Measurements from ENCODE around the gene DIS3L2.

The DIS3L2 gene

DNA sequence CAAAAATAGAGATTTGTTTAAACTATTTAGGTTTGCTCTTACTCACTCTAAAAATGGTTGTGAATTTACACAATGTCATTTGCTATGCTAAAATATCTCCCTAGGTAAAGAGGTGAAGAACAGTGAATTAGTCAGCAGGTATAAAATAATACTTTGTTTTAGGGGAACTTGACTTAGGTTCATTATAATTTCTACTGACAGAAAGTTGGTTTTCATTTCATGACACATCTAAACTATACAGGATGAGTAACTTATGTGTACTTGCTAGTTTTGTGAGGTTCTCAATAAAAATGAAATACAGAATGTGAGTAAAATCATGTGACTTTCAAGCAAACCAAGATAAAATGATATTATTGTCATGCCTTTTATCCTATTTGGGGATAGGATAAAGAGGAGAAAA lies 66.0 kb downstream of the DIS3L2 start:
- TF ChIP-seq SIN3A (IDR thresholded peaks at IDR 0.05; ENCODE audit: borderline replicate concordance, insufficient read depth, low read length) (no peak), FOXP2 (optimal IDR thresholded peaks at IDR 0.05; ENCODE audit: borderline replicate concordance, extremely low read depth, extremely low read length, insufficient read depth) (no peak), REST (IDR thresholded peaks at IDR 0.05; ENCODE audit: insufficient read depth in 1 of 2, low read depth in 2 of 2, low read length in 2 of 2) (no peak), POLR2AphosphoS5 (IDR thresholded peaks at IDR 0.05; ENCODE audit: low read depth, low read length) (no peak), TAF1 (IDR thresholded peaks at IDR 0.05; ENCODE audit: borderline replicate concordance, insufficient read depth, low read length) (no peak)

- TF ChIP-seq FOXP2 (optimal IDR thresholded peaks at IDR 0.05; ENCODE audit: borderline replicate concordance, extremely low read depth, extremely low read length, insufficient read depth): no peak
- no peak for TF ChIP-seq SIN3A (IDR thresholded peaks at IDR 0.05; ENCODE audit: borderline replicate concordance, insufficient read depth, low read length)
- no peak for TF ChIP-seq TAF1 (IDR thresholded peaks at IDR 0.05; ENCODE audit: borderline replicate concordance, insufficient read depth, low read length)
- no peak for TF ChIP-seq REST (IDR thresholded peaks at IDR 0.05; ENCODE audit: insufficient read depth in 1 of 2, low read depth in 2 of 2, low read length in 2 of 2)
- TF ChIP-seq POLR2AphosphoS5 (IDR thresholded peaks at IDR 0.05; ENCODE audit: low read depth, low read length): no peak
Measured at GRCh38 chr2:232028071-232028470, 66.6 kb downstream of the DIS3L2 start.

DNA sequence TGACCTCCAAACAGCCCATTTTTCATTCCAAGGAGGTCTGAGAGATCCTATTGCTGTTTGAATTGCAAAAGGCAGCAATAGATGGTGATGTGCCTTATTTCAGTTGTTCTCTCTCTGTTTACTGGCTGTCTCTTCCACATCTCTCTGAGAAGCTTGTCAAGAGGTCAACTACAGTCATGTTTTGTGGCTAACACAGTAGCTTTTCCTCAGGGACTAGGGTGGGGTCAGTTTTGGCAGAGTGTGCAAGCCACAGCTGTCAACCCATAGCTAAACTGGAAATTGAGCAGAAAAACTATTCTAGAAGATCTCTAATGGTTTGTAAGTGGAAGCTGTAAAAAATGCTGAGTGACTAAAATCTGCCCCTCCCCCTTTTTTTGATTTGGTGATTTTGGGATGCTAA lies 67.1 kb downstream of the DIS3L2 start:
- TF ChIP-seq REST (IDR thresholded peaks at IDR 0.05; ENCODE audit: insufficient read depth in 1 of 2, low read depth in 2 of 2, low read length in 2 of 2) (no peak), SIN3A (IDR thresholded peaks at IDR 0.05; ENCODE audit: borderline replicate concordance, insufficient read depth, low read length) (no peak), FOXP2 (optimal IDR thresholded peaks at IDR 0.05; ENCODE audit: borderline replicate concordance, extremely low read depth, extremely low read length, insufficient read depth) (no peak), TAF1 (IDR thresholded peaks at IDR 0.05; ENCODE audit: borderline replicate concordance, insufficient read depth, low read length) (no peak), POLR2AphosphoS5 (IDR thresholded peaks at IDR 0.05; ENCODE audit: low read depth, low read length) (no peak)

- TF ChIP-seq TAF1 (IDR thresholded peaks at IDR 0.05; ENCODE audit: borderline replicate concordance, insufficient read depth, low read length) (no peak), FOXP2 (optimal IDR thresholded peaks at IDR 0.05; ENCODE audit: borderline replicate concordance, extremely low read depth, extremely low read length, insufficient read depth) (no peak), SIN3A (IDR thresholded peaks at IDR 0.05; ENCODE audit: borderline replicate concordance, insufficient read depth, low read length) (no peak), REST (IDR thresholded peaks at IDR 0.05; ENCODE audit: insufficient read depth in 1 of 2, low read depth in 2 of 2, low read length in 2 of 2) (no peak), POLR2AphosphoS5 (IDR thresholded peaks at IDR 0.05; ENCODE audit: low read depth, low read length) (no peak)
Measured at GRCh38 chr2:232029346-232029745, 67.8 kb downstream of the DIS3L2 start.

GRCh38 chr2:232030229-232030628 lies 68.7 kb downstream of the DIS3L2 start:
- TF ChIP-seq TAF1 (IDR thresholded peaks at IDR 0.05; ENCODE audit: borderline replicate concordance, insufficient read depth, low read length): no peak
- TF ChIP-seq POLR2AphosphoS5 (IDR thresholded peaks at IDR 0.05; ENCODE audit: low read depth, low read length): no peak
- no peak for TF ChIP-seq FOXP2 (optimal IDR thresholded peaks at IDR 0.05; ENCODE audit: borderline replicate concordance, extremely low read depth, extremely low read length, insufficient read depth)
- no peak for TF ChIP-seq SIN3A (IDR thresholded peaks at IDR 0.05; ENCODE audit: borderline replicate concordance, insufficient read depth, low read length)
- no peak for TF ChIP-seq REST (IDR thresholded peaks at IDR 0.05; ENCODE audit: insufficient read depth in 1 of 2, low read depth in 2 of 2, low read length in 2 of 2)

Data from PFSK-1 (cell line).